NCI-H2171 treated with DMSO at 0.1 percent for 48 hours (cell line): ENCODE results near the gene PLEKHM3.

Experiments
- DNase-seq: peaks from one replicate; lab custom pipeline; 2025; lab: John Stamatoyannopoulos, UW

Gene PLEKHM3

GRCh38 chr2:207783514-207783913 is 241.8 kb downstream of the PLEKHM3 start:
- no peak for DNase-seq

DNA sequence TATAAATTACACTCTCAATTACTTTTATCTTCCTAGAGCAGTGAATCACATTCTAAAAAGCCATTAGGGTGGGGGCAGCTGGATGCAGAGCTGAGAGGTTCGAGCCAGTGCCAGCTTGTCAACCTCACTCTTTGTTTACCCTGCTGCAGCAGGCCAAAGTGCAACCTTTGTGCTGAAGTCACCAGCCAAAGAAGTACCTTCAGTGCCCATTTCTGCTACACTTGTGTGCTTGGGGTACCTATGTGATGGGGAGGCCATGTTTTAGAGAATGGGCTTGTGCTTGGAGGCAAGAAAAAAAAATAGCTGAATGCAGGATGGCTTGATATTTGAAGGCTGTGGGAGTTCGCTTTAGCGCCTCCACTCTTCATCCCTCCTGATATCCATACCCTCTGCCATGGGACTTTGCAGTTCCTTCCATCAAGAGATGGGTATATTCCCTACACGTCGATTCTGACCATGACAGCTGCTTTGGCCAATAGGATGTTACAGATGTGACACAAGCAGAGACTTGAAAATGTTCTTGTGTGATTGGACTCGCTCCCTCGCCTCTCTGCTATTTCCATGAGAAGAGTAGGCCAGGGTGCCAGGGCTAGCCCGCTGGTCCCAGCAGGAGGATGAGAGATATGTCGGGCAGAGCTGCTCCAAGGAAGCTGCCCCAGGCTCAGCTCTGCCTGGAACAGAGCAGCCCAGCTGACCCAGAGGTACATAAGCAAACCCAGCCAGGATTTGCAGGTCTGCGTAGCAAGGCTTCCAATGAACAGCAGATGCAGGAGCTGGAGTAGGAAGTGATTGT is 242.9 kb downstream of the PLEKHM3 start:
- no peak for DNase-seq

GRCh38 chr2:207779523-207779922 is 245.8 kb downstream of the PLEKHM3 start:
- no peak for DNase-seq

DNA sequence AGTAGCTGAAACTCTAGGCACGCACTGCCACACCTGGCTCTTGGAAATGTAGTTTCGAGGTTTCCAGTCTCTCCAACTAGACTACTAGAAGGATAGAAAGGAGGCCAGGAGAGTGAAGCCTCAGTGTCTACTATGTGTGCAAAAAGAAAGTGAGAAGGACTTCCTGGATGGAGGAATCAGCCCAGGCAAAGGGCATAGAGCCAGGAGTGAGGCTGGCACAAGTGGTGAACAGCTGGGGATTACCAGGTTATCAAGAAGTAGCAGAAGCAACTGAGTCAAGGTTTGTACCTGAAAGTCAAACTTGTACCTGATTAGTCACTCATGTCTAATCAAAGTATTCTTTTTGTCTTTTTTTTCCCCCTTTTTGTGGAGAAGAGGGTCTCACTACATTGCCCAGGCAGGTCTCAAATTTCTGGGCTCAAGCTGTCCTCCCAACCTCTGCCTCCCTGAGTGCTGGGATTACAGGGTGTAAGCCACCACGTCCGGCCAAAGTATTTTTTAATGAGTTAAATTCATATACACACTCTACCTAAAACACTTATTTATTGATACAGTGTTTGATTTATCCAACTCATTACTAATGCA is 246.9 kb downstream of the PLEKHM3 start:
- DNase-seq: no peak

DNA sequence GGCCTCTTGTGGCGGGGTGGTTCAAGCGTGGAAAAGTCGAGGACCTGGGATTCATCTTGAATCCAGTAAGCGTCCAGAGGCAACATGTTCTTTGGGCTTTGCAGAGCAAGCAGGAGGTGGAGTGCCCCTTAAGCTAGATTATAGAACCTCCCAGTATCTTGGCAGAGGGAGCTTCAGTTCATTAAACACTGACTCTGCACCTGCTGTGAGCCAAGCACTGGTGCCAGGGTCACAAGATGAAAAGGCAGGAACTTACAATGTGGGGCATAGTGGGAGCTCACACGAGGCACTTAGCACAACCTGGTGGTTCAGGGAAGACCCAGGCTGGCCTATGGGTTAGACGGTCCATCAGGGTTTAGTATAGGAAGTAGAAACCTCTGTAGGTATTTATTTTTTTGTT is 248.2 kb downstream of the PLEKHM3 start:
- DNase-seq: no peak

GRCh38 chr2:207775473-207775872 is 249.9 kb downstream of the PLEKHM3 start:
- DNase-seq: no peak

DNA sequence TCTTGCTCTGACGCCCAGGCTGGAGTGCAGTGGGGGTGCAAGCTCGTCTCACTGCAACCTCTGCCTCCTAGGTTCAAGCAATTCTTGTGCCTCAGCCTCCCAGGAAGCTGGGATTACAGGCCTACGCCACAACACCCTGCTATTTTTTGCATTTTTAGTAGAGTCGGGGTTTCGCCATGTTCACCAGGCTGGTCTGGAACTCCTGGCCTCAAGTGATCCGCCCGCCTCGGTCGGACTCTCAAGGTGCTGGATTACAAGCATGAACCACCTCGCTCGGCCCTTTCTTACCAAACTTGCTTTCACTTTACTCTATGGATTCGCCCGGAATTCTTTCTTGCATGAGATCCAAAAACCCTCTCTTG is 252.5 kb downstream of the PLEKHM3 start:
- DNase-seq: no peak

DNA sequence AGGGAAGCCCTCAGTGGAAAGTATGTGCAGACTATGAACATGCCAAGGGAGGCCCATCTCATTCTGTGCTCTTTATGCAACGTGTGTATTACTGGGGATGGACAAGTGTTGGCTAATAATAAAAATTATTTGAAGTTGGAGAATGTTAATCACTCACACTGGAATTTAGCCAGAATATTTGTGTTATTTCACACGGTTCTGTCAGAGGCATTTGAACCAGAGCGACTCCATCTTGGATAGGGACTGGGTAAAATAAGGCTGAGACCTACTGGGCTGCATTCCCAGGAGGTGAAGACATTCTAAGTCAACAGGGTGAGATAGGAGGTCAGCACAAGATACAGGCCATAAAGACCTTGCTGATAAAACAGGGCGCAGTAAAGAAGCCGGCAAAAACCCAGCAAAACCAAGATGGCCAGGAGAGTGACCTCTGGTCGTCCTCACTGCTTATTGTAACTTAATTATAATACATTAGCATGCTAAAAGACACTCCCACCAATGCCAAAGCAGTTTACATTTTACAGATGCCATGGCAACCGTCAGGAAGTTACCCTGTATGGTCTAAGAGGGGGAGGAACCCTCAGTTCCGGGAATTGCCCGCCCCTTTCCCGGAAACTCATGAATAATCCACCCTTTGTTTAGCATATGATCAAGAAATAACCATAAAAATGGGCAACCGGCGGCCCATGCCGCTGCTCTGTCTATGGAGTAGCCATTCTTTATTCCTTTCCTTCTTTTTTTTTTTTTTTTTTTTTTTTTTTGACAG is 253.1 kb downstream of the PLEKHM3 start:
- no peak for DNase-seq

DNA sequence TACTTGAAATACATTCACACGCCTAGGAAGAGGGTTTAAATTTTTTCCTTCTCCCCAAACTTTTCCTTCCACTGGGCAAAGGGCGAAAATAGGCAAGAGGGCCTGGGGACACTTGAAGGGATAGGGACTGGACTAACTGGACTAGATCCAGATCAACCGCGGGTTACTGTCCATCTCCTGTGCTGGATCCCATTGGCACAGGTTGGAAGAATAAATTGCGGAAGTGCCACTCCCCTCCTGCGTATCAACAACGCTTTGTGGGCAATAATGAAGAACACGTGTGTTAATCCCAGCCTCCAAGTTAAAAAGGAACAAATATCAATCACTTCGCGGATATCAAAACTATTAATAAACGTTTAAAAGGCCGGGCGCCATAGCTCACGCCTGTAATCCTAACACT is 253.9 kb downstream of the PLEKHM3 start:
- no peak for DNase-seq
